GM19035 (cell line): ENCODE data around the gene RUNX1.
"Not testable (repeated sequence)": the region's sequence is repeated elsewhere in the genome, so short reads cannot be mapped to it uniquely, and the experiment has no call there.

Source experiments
- ATAC-seq: cut with Tn5 transposase; IDR thresholded peaks from one replicate; pipeline ENCODE4 v1.9.1; 2021; ENCODE audit not compliant: unreplicated experiment

Gene RUNX1

DNA sequence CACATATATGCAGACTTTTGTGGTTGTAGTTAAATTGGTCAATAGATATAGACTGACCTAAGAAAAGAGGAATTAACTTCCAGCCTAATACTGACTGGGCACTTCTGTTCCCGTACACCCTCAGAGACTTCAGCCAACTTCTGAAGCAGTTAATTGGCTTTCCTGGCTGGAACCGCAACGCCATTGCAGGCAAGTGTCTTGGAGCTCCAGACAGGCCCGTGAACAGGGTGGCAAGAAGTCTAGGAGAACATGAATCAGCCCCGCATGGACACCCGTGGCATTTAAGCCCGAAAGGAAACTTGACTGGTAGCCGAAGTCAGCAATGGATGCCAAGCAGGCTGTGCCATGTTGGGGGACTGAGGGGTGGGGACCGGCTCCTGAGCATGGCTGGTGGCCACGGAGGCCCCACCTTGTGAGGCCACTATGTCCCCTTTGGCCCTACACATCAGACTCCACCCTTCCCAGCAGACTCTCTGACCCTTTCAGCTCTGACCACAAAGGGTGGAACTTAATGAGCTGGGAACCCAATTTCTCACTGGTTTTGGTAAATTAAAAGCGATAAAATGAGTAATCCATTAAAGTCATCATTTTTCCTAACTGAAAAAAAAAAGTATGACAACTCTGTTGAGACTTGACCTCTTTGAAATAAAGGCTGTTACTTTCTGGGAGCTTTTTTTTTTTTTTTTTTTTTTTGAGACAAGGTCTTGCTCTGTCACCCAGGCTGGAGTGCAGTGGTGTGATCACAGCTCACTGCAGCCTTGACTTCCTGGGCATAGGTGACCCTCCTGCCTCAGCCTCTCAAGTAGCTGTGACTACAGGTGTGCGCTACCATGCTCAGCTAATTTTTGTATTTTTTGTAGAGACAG is 54.1 kb downstream of the RUNX1 start:
- ATAC-seq: no peak

GRCh38 chr21:34993521-34993921 is 55.6 kb downstream of the RUNX1 start:
- not testable (repeated sequence) for ATAC-seq

GRCh38 chr21:34992736-34993398 is 56.2 kb downstream of the RUNX1 start:
- ATAC-seq: no peak

- ATAC-seq: no peak
Observed at GRCh38 chr21:34992180-34992579, 56.9 kb downstream of the RUNX1 start.

- no peak for ATAC-seq
Observed at GRCh38 chr21:34991366-34991957, 57.6 kb downstream of the RUNX1 start.

DNA sequence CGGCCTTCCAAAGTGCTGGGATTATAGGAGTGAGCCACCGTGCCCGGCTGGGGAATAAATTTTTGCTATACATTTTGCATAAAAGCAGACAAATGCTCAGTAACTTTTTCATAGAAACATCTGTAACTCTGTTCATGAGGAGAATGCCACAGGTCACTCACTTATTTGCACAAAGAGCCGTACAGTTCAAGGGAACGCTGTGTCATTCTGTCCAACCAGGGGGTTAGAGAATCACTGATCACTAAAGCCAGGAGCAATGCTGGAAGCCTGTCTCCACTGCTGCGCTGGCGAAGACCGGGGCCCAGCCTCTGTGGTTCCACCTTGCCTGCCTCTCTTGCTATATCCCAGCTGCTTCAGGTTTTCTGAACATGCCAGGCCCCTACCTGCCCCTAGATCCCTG is 58.3 kb downstream of the RUNX1 start:
- ATAC-seq: no peak

GRCh38 chr21:34989337-34990151 is 59.6 kb downstream of the RUNX1 start:
- no peak for ATAC-seq

GRCh38 chr21:34988625-34989024 is 60.5 kb downstream of the RUNX1 start:
- ATAC-seq: no peak

GRCh38 chr21:34988139-34988538 is 61.0 kb downstream of the RUNX1 start:
- ATAC-seq: no peak

DNA sequence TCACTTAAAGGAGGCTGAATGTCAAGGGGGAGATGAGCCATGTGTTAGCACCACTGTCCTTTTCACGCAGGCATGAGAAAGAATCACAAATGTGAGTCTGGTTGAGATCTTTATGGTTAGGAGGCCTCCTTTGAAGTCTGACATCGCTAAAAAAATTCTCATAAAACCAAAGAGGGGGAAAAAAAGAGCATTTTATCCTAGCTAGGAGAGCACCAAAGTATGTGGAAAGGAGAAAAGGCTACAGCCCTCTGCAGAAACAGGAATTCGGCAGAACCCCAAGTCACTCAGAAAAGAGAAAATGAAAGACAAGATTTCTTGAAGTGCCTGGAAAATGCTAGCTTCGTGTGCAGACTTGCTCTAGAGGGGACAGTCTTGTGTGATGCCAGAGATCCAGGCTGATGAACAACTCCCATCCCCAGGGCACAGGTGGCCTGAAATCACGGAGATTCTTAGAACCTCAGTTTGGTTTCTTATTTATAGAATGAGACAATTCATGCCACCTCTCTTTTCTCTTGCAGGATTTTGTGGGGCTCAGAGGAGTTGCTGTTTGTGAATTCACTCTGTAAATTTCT is 61.5 kb downstream of the RUNX1 start:
- no peak for ATAC-seq

- ATAC-seq: peak; percentile 68
Observed at GRCh38 chr21:34986561-34987500, 62.3 kb downstream of the RUNX1 start.

GRCh38 chr21:34984356-34985058 is 64.6 kb downstream of the RUNX1 start:
- no peak for ATAC-seq

DNA sequence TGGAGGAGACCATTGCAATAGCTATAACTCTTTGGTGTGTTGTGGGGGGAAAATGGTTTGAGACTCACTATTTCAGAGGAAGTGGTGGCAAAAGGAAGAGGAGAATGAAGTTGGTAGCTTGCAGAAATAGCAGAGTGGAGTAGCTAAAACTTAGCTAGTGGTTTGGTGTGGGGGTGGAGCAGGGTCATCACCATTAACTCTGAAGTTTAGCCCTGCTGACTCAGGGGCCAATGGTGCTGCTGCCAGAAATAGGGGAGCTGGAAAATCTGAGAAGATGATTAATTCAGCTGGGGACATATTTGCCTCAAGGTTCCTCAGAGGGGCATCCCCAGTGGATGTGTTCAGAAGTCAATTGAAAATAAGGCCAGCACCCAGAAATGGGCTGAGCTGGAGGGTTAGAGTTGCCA is 65.4 kb downstream of the RUNX1 start:
- ATAC-seq: no peak

DNA sequence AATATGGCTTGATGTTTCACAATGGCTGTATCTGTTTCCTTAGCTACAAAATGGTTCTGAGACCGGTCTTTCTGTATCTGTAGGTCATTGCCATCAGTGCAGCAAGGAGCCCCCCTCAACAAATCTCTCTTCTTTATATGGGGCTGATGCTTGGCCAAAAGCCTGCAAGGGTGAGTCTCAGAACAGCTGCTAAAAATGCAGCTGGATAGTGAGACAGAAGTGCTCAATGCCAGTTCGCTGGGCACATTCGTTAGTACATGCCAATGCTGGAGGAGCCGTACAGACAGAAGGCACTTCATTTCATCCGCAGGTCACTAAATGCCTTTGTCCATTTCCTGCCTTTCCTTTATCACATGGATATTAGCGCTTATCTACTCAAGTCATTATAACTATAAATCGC is 67.3 kb downstream of the RUNX1 start:
- no peak for ATAC-seq

GRCh38 chr21:34980423-34981115 is 68.5 kb downstream of the RUNX1 start:
- no peak for ATAC-seq

GRCh38 chr21:34979383-34979782 is 69.7 kb downstream of the RUNX1 start:
- ATAC-seq: no peak

DNA sequence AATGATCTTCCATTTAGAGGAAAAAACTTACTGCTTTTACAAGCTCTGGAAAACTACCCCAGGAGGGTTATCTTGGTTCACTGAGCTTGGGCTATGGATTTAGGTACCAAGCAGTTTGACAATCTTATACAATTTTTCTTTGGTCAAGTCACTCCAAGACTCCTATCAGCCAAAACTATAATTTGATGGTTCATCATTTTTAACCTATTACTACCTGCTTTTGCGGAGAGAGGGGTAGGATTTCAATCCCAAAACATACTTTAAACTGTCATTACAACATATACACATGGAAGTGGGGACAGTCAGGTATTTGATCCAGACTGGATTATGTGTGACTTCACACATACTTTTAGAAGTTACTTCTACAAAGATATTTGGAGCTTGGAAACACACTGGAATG is 71.8 kb downstream of the RUNX1 start:
- ATAC-seq: no peak

- peak; percentile 86 for ATAC-seq
Observed at GRCh38 chr21:34974162-34974981, 74.7 kb downstream of the RUNX1 start.
